ENCODE data around the gene RPL5. TPM values are rescaled to one million over a fixed set of nuclear protein-coding genes. Genes with fewer than 3 reads are reported as not detected.
"Not testable (repeated sequence)": the region's sequence is repeated elsewhere in the genome, so short reads cannot be mapped to it uniquely, and the experiment has no call there.

Gene RPL5
- total RNA-seq (2014; rRNA removed; shearing (Covaris generic)), result 775 and 878 TPM in 2 replicates

GRCh38 chr1:92831762-92832536 lies at the start of gene RPL5:
TSS of gene RPL5 (plus strand) at chr1:92832040. CDS start at chr1:92832115, 75 bp downstream.
- DNase-seq (ENCODE audit: low read depth), result peak; percentile 97

GRCh38 chr1:92783550-92783949 lies 48.3 kb upstream of the RPL5 start:
- not testable (repeated sequence) for DNase-seq (ENCODE audit: low read depth)

GRCh38 chr1:92784021-92784638 lies 47.7 kb upstream of the RPL5 start:
- peak; percentile 86 for DNase-seq (ENCODE audit: low read depth)

GRCh38 chr1:92784639-92785500 lies 47.0 kb upstream of the RPL5 start, which contains the start of gene EVI5:
TSS of gene EVI5 (minus strand) at chr1:92785108. CDS start at chr1:92736546, 48,562 bp downstream.
- DNase-seq (ENCODE audit: low read depth), result peak; percentile 97

- DNase-seq (ENCODE audit: low read depth), result no peak
Measured at GRCh38 chr1:92786111-92786901, 45.5 kb upstream of the RPL5 start.

- DNase-seq (ENCODE audit: low read depth), result no peak
Measured at GRCh38 chr1:92790081-92790480, 41.8 kb upstream of the RPL5 start.

- no peak for DNase-seq (ENCODE audit: low read depth)
Measured at GRCh38 chr1:92790867-92791266, 41.0 kb upstream of the RPL5 start.

- no peak for DNase-seq (ENCODE audit: low read depth)
Measured at GRCh38 chr1:92791487-92792066, 40.3 kb upstream of the RPL5 start.

- no peak for DNase-seq (ENCODE audit: low read depth)
Measured at GRCh38 chr1:92792340-92792782, 39.5 kb upstream of the RPL5 start.

- DNase-seq (ENCODE audit: low read depth), result peak; percentile 30
Measured at GRCh38 chr1:92795166-92795565, 36.7 kb upstream of the RPL5 start.

GRCh38 chr1:92797297-92797696 lies 34.5 kb upstream of the RPL5 start:
- DNase-seq (ENCODE audit: low read depth), result no peak

GRCh38 chr1:92797961-92798360 lies 33.9 kb upstream of the RPL5 start:
- no peak for DNase-seq (ENCODE audit: low read depth)

- DNase-seq (ENCODE audit: low read depth), result no peak
Measured at GRCh38 chr1:92803140-92803887, 28.5 kb upstream of the RPL5 start.

GRCh38 chr1:92804721-92805201 lies 27.1 kb upstream of the RPL5 start:
- DNase-seq (ENCODE audit: low read depth), result peak; percentile 97

GRCh38 chr1:92805216-92805615 lies 26.6 kb upstream of the RPL5 start:
- DNase-seq (ENCODE audit: low read depth), result no peak

GRCh38 chr1:92808381-92808780 lies 23.5 kb upstream of the RPL5 start:
- DNase-seq (ENCODE audit: low read depth), result no peak

GRCh38 chr1:92816732-92817131 lies 15.1 kb upstream of the RPL5 start:
- DNase-seq (ENCODE audit: low read depth), result no peak

GRCh38 chr1:92817137-92817697 lies 14.6 kb upstream of the RPL5 start:
- DNase-seq (ENCODE audit: low read depth), result no peak

GRCh38 chr1:92817986-92818764 lies 13.7 kb upstream of the RPL5 start:
- DNase-seq (ENCODE audit: low read depth), result no peak

Measured in M059J (cell line).